Activated gamma-delta T cell (primary cell): ENCODE data around the gene KRTAP22-1.

ENCODE experiments used
- DNase-seq: peaks from one replicate; lab custom pipeline; 2025; lab: John Stamatoyannopoulos, UW

Gene KRTAP22-1

GRCh38 chr21:30625449-30626165 lies 24.7 kb downstream of the KRTAP22-1 start:
- DNase-seq, result no peak

GRCh38 chr21:30628109-30628508 lies 27.2 kb downstream of the KRTAP22-1 start:
- DNase-seq, result no peak

DNA sequence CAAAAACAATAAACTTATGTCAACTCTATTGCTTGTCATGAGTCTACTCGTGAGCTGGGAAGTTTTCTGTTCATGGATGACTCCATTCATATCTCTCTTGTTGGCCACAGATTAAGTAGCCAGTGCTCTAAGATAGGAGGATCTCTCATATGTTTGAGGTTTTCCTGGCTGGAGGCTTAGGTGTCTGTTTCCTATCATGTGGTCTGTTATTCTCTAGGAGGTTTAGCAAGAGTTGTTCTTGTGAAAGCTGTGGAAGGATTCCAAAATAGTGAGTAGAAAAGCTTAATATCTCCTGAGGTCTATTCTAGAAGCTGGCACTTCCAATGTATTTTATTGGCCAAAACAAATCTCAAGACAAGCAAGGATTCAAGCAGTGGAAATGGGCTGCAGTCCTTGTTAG lies 28.3 kb downstream of the KRTAP22-1 start:
- no peak for DNase-seq

DNA sequence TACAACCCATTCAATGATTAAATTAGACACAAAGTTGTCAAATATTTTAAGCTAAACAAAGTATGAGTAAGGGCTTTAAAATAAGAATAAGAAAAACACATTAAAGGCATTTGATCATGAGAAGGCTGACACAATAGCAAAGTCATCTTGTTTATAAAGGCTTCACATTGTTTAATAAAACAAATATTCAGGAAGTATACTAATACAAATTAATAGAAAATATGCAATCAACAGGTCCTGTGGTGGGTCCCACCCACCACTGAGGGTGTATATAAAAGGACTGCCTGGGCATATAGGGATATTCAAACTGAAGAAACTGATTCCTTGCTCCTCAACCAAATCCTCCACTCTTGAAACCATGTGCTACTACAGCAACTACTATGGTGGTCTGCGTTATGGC lies 34.0 kb downstream of the KRTAP22-1 start, which contains the start of gene KRTAP20-2:
Gene KRTAP20-2, plus strand, starts transcription at position 301 of the 400 bp plus-strand sequence. Its CDS starts 58 bp downstream, at position 359.
- DNase-seq, result no peak

DNA sequence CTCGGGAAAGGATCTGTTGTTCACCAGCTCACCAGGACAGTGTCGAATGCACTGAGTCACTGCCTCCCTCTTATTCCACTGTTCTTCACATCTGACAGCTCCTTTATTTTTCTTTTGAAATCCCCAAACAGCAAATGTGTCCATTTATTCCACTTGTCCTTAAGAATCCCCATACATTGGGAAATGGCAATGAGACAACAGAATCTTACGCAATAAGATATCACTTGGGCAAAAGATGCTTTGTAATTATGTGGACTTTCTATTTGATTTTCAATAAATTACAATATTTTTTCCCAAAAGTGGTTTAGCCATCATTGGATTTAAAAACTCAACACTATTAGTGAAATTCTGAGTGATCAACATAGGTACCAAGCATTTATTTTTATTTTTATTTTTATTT lies 37.8 kb downstream of the KRTAP22-1 start:
- no peak for DNase-seq

DNA sequence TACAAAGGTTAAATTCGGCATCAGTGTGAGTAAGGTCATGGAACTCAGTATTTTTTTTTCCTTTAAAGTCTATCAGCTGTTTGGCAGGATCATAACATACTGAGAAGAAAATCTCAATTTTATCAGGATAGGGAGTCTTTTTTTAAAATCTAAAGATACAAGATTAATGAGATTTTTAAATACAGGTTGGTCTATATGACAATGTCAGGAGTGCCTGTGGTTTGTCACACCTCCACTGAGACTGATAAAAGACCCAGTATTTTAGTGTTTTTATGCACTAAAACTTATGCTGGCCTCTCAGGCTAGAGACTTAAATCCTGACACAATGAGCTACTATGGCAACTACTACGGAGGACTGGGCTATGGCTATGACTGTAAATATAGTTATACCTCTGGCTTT lies 41.7 kb downstream of the KRTAP22-1 start, which contains the start of gene KRTAP20-3:
Gene KRTAP20-3, plus strand, starts transcription at position 301 of the 400 bp plus-strand sequence.
- DNase-seq, result no peak

GRCh38 chr21:30646904-30647414 lies 46.1 kb downstream of the KRTAP22-1 start:
- DNase-seq, result no peak
